ENCODE results near the gene MRPL9. TPM values are rescaled to one million over a fixed set of nuclear protein-coding genes. Genes with fewer than 3 reads are reported as not detected.

MRPL9 gene
- total and polyA plus RNA-seq, 2 experiments from 2014 or later, result 89.0 to 126 TPM

DNA sequence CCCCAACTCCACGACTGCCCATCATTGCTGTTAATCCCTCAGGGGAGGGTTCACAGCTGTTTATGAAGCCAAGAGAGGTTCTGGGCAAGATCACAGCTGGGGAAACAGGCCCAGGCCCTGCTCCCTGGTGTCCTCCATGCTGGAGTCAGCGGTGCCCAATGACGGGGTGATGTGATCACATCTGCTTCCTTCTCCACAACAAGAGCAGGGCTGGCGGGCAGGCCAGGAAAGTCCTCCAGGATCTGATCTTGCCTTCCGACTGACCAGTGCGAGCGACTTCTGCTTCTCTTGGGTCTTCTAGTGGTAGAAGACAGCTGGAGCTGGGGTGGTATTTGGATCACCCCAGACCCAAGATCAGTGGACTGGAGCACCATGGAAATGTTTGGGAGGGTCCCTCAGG, 42.9 kb upstream of the MRPL9 start (continued):
- TF ChIP-seq, protein P1, sequence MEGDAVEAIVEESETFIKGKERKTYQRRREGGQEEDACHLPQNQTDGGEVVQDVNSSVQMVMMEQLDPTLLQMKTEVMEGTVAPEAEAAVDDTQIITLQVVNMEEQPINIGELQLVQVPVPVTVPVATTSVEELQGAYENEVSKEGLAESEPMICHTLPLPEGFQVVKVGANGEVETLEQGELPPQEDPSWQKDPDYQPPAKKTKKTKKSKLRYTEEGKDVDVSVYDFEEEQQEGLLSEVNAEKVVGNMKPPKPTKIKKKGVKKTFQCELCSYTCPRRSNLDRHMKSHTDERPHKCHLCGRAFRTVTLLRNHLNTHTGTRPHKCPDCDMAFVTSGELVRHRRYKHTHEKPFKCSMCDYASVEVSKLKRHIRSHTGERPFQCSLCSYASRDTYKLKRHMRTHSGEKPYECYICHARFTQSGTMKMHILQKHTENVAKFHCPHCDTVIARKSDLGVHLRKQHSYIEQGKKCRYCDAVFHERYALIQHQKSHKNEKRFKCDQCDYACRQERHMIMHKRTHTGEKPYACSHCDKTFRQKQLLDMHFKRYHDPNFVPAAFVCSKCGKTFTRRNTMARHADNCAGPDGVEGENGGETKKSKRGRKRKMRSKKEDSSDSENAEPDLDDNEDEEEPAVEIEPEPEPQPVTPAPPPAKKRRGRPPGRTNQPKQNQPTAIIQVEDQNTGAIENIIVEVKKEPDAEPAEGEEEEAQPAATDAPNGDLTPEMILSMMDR (conservative IDR thresholded peaks at IDR 0.05; ENCODE audit: low read depth in 2 of 2), result no peak

DNA sequence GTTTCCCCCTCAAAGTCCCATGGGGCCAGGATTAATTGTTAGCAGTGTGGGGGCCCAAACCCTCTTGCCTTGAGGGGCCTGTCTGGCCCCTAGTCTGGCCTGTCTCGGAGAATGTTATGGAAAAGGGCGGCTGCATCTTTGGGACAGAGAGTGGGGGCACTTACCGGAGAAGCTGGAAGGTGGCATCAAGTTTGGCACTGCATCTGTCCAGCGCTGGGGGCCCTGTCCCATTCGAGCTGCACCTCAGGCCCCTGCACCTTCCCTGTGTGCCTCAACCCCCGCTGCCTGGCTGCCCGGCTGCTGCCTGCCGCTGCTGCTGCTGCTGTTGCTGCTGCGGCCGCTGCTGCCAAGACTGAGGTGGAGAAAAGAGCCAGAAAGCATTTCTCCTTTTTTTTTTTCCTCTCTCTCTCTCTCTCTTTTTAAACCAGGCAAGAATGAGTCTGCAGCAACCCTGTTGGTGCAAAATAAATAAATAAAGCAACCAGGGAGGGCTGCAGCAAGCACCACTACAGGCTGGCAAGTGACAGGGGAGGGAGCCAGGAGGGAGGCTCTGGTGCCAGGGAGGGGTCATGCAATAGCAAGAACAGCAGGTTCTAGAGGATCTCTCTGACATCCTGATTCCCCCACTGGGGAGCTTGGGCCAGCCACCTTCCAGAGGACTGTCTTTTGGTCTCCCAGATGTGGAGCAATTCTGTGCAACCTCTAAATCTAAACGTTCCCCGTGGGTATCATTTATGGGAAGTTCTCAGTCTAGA, 41.9 kb upstream of the MRPL9 start, which contains the start of gene LINGO4:
TSS of gene LINGO4 (minus strand) at position 354 of the 755 bp plus-strand sequence. CDS start 2,715 bp downstream, outside the sequence.
- ATAC-seq (no peak), DNase-seq (ENCODE audit: low spot score) (no peak)
- Mint-ChIP-seq H3K9me3 (no peaks in the 10 kb centered on the region), H3K4me1 (peaks cover 15% of the 10 kb centered on the region), H3K27ac (no peak within 1 kb of the TSS), H3K4me3 (no peak within 1 kb of the TSS), H3K36me3 (ENCODE audit: low read depth) (no peaks in the 10 kb centered on the region), H3K27me3 (ENCODE audit: insufficient read depth, low read depth, poor library complexity) (peaks cover 3% of the 10 kb centered on the region)
- Histone ChIP-seq H3F3A (replicated peaks; ENCODE audit: low read depth) (no peaks in the 10 kb centered on the region), H3K4me3 (no peak within 1 kb of the TSS), H3K27me3 (ENCODE audit: insufficient read depth) (no peaks in the 10 kb centered on the region), H3K36me3 (ENCODE audit: insufficient read depth) (no peaks in the 10 kb centered on the region), H4K20me1 (replicated peaks; ENCODE audit: insufficient read depth) (no peaks in the 10 kb centered on the region), H3K4me1 (ENCODE audit: insufficient read depth) (peaks cover 6% of the 10 kb centered on the region), H3K9me2 (ENCODE audit: insufficient read depth) (no peaks in the 10 kb centered on the region), H2AFZ (no peak within 1 kb of the TSS), H3K79me2 (replicated peaks; ENCODE audit: insufficient read depth) (no peaks in the 10 kb centered on the region), H3K27ac (ENCODE audit: low read depth) (no peak within 1 kb of the TSS), H3K4me2 (no peak within 1 kb of the TSS)
- TF ChIP-seq JUNB (IDR thresholded peaks at IDR 0.05; ENCODE audit: unreplicated experiment) (no peak), STAT1 (IDR thresholded peaks at IDR 0.05; ENCODE audit: unreplicated experiment) (no peak), NANOG (IDR thresholded peaks at IDR 0.05; ENCODE audit: borderline replicate concordance) (no peak), EZH2 (IDR thresholded peaks at IDR 0.05; ENCODE audit: low read depth, unreplicated experiment) (no peak), EZH2phosphoT487 (IDR thresholded peaks at IDR 0.05; ENCODE audit: unreplicated experiment) (no peak), CREB1 (CRISPR knock-in tag; IDR thresholded peaks at IDR 0.05; ENCODE audit: low read depth) (no peak), ZNF331 (CRISPR knock-in tag; IDR thresholded peaks at IDR 0.05; ENCODE audit: low read depth) (no peak)
- TF ChIP-seq, protein P2, sequence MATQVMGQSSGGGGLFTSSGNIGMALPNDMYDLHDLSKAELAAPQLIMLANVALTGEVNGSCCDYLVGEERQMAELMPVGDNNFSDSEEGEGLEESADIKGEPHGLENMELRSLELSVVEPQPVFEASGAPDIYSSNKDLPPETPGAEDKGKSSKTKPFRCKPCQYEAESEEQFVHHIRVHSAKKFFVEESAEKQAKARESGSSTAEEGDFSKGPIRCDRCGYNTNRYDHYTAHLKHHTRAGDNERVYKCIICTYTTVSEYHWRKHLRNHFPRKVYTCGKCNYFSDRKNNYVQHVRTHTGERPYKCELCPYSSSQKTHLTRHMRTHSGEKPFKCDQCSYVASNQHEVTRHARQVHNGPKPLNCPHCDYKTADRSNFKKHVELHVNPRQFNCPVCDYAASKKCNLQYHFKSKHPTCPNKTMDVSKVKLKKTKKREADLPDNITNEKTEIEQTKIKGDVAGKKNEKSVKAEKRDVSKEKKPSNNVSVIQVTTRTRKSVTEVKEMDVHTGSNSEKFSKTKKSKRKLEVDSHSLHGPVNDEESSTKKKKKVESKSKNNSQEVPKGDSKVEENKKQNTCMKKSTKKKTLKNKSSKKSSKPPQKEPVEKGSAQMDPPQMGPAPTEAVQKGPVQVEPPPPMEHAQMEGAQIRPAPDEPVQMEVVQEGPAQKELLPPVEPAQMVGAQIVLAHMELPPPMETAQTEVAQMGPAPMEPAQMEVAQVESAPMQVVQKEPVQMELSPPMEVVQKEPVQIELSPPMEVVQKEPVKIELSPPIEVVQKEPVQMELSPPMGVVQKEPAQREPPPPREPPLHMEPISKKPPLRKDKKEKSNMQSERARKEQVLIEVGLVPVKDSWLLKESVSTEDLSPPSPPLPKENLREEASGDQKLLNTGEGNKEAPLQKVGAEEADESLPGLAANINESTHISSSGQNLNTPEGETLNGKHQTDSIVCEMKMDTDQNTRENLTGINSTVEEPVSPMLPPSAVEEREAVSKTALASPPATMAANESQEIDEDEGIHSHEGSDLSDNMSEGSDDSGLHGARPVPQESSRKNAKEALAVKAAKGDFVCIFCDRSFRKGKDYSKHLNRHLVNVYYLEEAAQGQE (IDR thresholded peaks at IDR 0.05; ENCODE audit: unreplicated experiment), result no peak
- TF ChIP-seq, protein P3, sequence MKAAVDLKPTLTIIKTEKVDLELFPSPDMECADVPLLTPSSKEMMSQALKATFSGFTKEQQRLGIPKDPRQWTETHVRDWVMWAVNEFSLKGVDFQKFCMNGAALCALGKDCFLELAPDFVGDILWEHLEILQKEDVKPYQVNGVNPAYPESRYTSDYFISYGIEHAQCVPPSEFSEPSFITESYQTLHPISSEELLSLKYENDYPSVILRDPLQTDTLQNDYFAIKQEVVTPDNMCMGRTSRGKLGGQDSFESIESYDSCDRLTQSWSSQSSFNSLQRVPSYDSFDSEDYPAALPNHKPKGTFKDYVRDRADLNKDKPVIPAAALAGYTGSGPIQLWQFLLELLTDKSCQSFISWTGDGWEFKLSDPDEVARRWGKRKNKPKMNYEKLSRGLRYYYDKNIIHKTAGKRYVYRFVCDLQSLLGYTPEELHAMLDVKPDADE (IDR thresholded peaks at IDR 0.05), result no peak
- TF ChIP-seq, protein P1 (conservative IDR thresholded peaks at IDR 0.05; ENCODE audit: low read depth in 2 of 2), result no peak
